ENCODE results near the gene THRA.
"Not testable (repeated sequence)": the region's sequence is repeated elsewhere in the genome, so short reads cannot be mapped to it uniquely, and the experiment has no call there.

The THRA gene

GRCh38 chr17:40113907-40114245 is 51.1 kb downstream of the THRA start:
- no peak for DNase-seq

GRCh38 chr17:40115101-40115436 is 52.3 kb downstream of the THRA start:
- DNase-seq = no peak

- DNase-seq = peak; percentile 19 to 62
These were observed 58.7 kb downstream of the THRA start, which contains the start of gene MSL1 for GRCh38 chr17:40121181-40122135. Gene MSL1, plus strand, starts transcription at chr17:40121971. Its CDS starts 642 bp downstream, at chr17:40122613.

GRCh38 chr17:40122136-40122998 is 59.6 kb downstream of the THRA start:
- DNase-seq = peak in 1 of 2 experiments; percentile 40

GRCh38 chr17:40122999-40123810 is 60.4 kb downstream of the THRA start:
- peak; percentile 29 to 54 for DNase-seq

GRCh38 chr17:40123811-40124114 is 61.0 kb downstream of the THRA start:
- DNase-seq = no peak

- no peak for DNase-seq
These were observed 61.7 kb downstream of the THRA start for GRCh38 chr17:40124279-40125141.

GRCh38 chr17:40129498-40129897 is 66.7 kb downstream of the THRA start:
- DNase-seq = no peak

- no peak for DNase-seq
These were observed 67.7 kb downstream of the THRA start for GRCh38 chr17:40130352-40131042.

- DNase-seq = no peak
These were observed 71.4 kb downstream of the THRA start for GRCh38 chr17:40134184-40134583.

GRCh38 chr17:40135817-40136216 is 73.1 kb downstream of the THRA start:
- DNase-seq = no peak

GRCh38 chr17:40139566-40140058 is 76.8 kb downstream of the THRA start:
- DNase-seq = no peak

GRCh38 chr17:40143166-40143565 is 80.4 kb downstream of the THRA start:
- DNase-seq = not testable (repeated sequence)
